ENCODE measurements around the gene DCP2.

DCP2 gene

GRCh38 chr5:113059232-113060040 lies 82.8 kb downstream of the DCP2 start:
- H3K79me2 ChIP-seq (ENCODE audit: insufficient read depth, low read length), result no peaks in the 10 kb centered on the region
- no peaks in the 10 kb centered on the region for H4K20me1 ChIP-seq (ENCODE audit: low read depth, low read length)
- H3K9ac ChIP-seq (ENCODE audit: low read length), result no peak overlapping the region
- no peak overlapping the region for H3K4me2 ChIP-seq (ENCODE audit: low read depth, low read length, poor library complexity, severe bottlenecking)
- H3K4me3 ChIP-seq (ENCODE audit: insufficient read depth, low read length, poor library complexity, severe bottlenecking), result no peak overlapping the region
- H3K27ac ChIP-seq (ENCODE audit: low read depth, low read length), result no peak overlapping the region
- no peaks in the 10 kb centered on the region for H3K9me2 ChIP-seq (replicated peaks; ENCODE audit: insufficient read depth, low read length)
- H3K27me3 ChIP-seq (ENCODE audit: low read length), result no peaks in the 10 kb centered on the region
- no peaks in the 10 kb centered on the region for H3K9me3 ChIP-seq (ENCODE audit: insufficient read depth, low read length)
- no peak overlapping the region for H2AFZ ChIP-seq (ENCODE audit: low read depth, low read length, severe bottlenecking)
- H3K36me3 ChIP-seq (ENCODE audit: low read length), result no peaks in the 10 kb centered on the region
- no peak for TF ChIP-seq EZH2phosphoT487 (conservative IDR thresholded peaks at IDR 0.05; ENCODE audit: low read length)
- no peak for TF ChIP-seq CTCF (IDR thresholded peaks at IDR 0.05; ENCODE audit: insufficient read depth, low read length, poor library complexity, severe bottlenecking)
- H3F3A ChIP-seq (ENCODE audit: insufficient read depth), result no peaks in the 10 kb centered on the region

- TF ChIP-seq EZH2phosphoT487 (conservative IDR thresholded peaks at IDR 0.05; ENCODE audit: low read length) (no peak), CTCF (IDR thresholded peaks at IDR 0.05; ENCODE audit: insufficient read depth, low read length, poor library complexity, severe bottlenecking) (no peak)
- no peak overlapping the region for H3K4me3 ChIP-seq (ENCODE audit: insufficient read depth, low read length, poor library complexity, severe bottlenecking)
- no peak overlapping the region for H3K9ac ChIP-seq (ENCODE audit: low read length)
- H2AFZ ChIP-seq (ENCODE audit: low read depth, low read length, severe bottlenecking), result no peak overlapping the region
- no peak overlapping the region for H3K27ac ChIP-seq (ENCODE audit: low read depth, low read length)
- no peaks in the 10 kb centered on the region for H4K20me1 ChIP-seq (ENCODE audit: low read depth, low read length)
- H3K4me2 ChIP-seq (ENCODE audit: low read depth, low read length, poor library complexity, severe bottlenecking), result no peak overlapping the region
- no peaks in the 10 kb centered on the region for H3K9me2 ChIP-seq (replicated peaks; ENCODE audit: insufficient read depth, low read length)
- no peaks in the 10 kb centered on the region for H3K9me3 ChIP-seq (ENCODE audit: insufficient read depth, low read length)
- no peaks in the 10 kb centered on the region for H3F3A ChIP-seq (ENCODE audit: insufficient read depth)
- no peaks in the 10 kb centered on the region for H3K36me3 ChIP-seq (ENCODE audit: low read length)
- H3K79me2 ChIP-seq (ENCODE audit: insufficient read depth, low read length), result no peaks in the 10 kb centered on the region
- H3K27me3 ChIP-seq (ENCODE audit: low read length), result no peaks in the 10 kb centered on the region
These were observed 83.9 kb downstream of the DCP2 start for GRCh38 chr5:113060408-113061025.

GRCh38 chr5:113061846-113062780 lies 85.5 kb downstream of the DCP2 start:
- Histone ChIP-seq H2AFZ (ENCODE audit: low read depth, low read length, severe bottlenecking) (no peak overlapping the region), H3K4me3 (ENCODE audit: insufficient read depth, low read length, poor library complexity, severe bottlenecking) (no peak overlapping the region), H3K36me3 (ENCODE audit: low read length) (no peaks in the 10 kb centered on the region), H3K9me3 (ENCODE audit: insufficient read depth, low read length) (no peaks in the 10 kb centered on the region), H3K79me2 (ENCODE audit: insufficient read depth, low read length) (no peaks in the 10 kb centered on the region), H3K9me2 (replicated peaks; ENCODE audit: insufficient read depth, low read length) (no peaks in the 10 kb centered on the region), H3K27me3 (ENCODE audit: low read length) (no peaks in the 10 kb centered on the region), H3K9ac (ENCODE audit: low read length) (no peak overlapping the region), H3K4me2 (ENCODE audit: low read depth, low read length, poor library complexity, severe bottlenecking) (no peak overlapping the region), H3F3A (ENCODE audit: insufficient read depth) (no peaks in the 10 kb centered on the region), H4K20me1 (ENCODE audit: low read depth, low read length) (no peaks in the 10 kb centered on the region), H3K27ac (ENCODE audit: low read depth, low read length) (no peak overlapping the region)
- no peak for TF ChIP-seq CTCF (IDR thresholded peaks at IDR 0.05; ENCODE audit: insufficient read depth, low read length, poor library complexity, severe bottlenecking)

Data from SU-DHL-6 (cell line).